HG03469 (cell line): ENCODE results near the gene TBX2.

Experiments
- ATAC-seq: cut with Tn5 transposase; IDR thresholded peaks from one replicate; pipeline ENCODE4 v1.9.1; 2021; ENCODE audit warnings: mild to moderate bottlenecking, moderate library complexity, moderate number of reproducible peaks; ENCODE audit not compliant: unreplicated experiment

TBX2 gene

DNA sequence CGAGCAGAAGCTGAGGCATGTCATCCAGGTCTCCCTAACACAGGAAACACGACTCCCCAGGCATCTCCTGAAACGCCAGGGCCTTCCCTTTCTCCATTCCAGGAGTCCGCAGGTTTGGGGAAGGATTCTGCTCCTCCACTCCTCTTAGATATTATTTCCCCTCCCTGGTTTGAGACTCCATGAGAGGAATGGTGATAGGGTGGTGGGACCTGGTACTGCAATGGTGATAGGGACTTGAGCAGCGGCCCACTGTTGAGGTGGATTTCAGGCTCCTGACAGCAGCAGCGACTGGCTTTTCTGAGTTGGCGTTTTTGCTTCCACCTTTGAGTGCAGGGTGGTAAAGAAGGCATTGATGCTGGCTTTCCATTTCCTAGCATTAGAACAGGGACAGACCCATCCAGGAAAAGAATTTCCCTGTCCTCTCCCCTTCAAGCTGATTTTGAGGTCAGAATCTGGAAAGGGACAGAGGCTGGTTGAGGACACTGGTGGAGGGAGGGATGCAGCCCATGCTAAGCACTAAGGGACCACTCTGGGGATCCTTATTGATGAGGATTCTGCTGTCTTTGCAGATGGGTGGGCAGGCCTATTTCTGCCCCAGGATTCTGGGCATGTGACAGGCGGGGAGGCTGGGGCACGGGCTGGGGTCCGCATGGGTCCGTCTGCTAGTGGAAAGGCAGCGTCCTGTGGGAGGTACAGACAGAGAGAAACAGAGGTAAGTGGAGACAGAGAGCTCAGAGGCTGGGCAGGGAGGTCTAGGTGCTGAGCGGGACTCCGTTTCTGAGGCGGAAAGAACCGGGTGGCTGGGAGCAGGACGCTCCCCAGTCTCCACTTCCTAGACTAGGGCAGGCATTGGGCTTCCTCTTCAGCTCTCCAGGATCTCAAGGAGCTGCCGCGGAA, 51.2 kb downstream of the TBX2 start:
- no peak for ATAC-seq

DNA sequence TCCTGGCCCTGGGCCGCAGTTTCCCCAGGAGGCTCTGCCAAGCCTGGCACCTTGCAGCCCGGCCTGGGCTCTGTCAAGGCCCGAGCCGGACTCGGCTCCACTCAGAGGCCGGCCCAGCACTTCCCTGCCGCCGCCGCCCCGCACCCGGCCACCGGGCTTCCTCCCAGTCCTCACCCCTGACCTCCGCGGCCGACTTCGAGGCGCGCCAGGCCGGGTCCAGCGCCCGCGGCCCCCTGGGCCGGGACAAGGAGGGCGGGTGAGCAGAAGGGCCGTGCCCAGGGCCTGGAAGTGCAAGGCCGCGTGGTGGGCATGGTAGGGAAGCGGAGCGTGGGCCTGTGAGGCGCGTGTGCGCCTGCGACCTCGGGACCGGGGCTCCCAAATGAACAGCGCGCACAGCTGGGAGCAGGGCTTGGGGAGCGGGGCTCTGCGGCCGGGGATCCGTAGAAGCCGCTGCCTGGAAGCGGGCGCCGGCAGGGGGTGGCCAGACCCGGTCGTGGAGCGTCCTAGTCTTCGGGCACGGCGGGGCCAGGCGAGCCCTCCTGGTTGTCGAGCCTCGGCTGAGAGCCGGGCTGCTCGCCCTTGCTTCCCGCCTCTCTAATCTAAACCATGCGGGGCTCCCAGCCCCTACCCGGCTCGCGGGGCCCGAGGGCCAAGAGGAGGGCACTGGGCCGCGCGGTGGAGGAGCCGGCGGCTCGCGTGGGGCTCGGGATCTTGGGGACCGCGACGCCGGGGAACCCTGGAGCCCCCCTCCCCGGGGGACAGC, 52.1 kb downstream of the TBX2 start:
- ATAC-seq = no peak

DNA sequence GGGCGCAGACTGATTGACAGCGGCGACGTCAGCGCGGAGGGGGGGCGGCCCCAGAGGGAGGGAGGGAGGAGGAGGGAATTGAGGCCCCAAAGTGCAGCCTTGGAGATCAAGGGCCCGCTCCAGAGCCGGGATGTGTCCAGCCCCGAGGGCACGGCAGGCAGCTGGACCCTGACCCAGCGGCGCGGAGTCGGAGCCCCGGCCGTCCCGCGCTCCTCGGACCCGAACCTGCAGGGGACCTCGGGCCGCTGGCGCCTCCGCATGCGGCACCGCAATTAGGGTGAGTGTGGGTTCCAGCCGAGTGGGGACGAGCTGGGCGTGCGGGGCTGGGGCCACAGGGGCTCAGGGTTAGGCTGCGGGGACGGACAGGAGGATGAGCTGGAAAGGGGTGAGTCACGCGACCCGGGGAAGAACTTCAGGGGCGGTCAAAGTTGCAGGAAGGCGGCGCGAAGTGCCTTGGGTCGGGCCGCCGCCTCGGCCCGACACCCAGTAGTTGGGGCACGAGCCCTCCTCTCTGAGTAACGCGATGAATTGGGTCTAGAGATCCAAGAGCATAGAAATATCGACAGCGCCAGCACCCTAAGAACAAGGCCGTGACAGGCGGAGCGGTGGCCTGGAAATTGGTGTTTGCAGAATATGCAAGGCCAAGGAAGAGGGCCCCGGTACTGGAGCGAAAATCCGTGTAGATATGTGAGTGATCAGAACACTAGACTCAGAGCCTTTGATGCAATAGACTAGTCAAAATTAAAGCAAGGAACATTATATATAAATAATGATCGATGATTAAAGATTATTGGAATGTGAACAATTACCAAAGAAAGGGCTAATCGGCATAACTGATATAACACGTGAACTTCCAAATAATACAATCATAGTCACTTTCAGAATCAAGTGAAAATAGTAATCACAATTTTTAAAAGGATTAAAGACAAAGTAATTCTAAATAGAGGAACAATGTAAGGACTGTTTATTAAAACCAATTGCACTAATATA, 53.0 kb downstream of the TBX2 start, which contains the start of gene TBX4:
Gene TBX4, plus strand, starts transcription at position 122 of the 990 bp plus-strand sequence. CDS start 4,069 bp downstream, outside the sequence.
- ATAC-seq = no peak

DNA sequence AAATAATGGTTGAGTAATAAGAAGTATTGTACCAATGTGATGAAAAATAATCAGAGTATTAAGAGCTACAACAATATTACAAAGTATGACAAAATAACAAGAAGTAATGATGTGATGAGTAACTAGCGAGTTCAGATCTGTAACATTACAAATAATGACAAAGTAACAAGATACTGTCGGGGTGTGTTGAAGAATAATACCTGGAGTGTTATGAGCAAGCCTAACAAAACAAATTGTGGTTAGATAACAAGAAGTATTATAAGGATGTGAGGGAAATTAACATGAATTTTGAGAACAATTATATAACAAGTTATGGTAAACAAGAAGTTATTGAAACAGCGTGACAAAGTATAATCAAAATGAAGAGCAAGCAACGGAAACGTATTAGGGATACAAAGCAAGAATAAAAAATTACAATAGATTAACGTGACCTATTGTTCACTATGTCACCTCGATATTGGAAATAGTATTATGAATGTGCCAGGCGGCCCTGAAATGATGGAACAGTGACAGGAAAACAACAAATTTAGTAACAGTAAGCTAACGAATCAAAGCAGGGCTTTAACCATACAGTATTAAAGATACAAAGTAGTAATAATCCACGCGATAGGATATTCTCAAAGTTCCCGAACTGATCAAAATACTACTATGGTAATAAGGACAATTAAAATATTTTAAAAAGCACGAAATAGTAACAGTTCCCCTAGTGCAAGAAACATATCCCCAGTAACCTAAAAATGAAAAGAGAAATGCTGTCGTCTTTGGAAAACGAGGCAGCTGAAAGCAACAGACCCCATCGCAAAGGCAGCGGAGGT, 54.1 kb downstream of the TBX2 start:
- ATAC-seq = no peak

DNA sequence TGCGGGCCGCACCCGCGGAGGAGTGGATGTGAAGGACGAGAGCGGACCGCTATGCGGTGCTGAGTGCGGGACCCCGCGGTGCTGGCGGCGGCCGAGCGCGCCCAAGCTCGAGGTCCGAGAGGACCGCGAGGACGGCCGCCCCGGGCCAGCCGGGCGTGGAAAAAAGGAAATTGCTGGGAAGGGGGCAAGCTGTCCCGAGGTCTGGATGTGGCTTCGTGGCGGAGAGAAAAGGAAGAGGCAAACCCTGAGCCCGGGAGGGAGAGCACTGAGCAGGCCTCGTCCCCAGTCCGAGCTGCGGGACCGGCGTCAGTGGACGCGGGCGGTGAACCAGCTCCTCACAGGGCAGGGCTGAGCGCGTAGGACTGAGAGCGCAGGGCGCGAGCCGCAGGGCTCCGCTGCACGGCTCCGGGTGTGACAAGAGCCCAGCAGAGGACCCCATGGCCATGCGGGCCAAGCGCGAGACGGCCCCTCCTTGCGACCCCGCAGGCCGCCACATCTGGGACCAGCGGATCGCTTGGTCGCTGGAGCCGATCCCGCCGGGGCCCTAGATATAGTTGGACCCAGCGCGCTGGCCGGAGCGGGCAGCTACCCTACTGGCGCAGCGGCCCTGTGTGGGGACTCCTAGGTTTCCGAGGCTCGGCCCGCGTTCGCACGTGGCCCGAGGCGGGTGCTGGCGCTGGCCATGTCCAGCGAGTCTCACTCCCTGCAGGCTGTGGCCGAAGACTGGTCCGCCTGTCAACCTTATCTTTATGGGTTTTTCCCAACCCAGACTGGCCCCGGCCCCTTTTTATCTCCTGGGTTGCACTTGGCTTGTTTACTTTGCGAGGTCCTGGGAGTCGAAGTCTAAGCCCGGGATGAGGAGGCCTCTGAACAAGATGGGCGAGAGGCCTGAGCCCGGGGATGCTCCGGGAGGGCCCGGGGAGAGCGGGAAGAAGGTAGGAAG, 55.0 kb downstream of the TBX2 start:
- no peak for ATAC-seq

DNA sequence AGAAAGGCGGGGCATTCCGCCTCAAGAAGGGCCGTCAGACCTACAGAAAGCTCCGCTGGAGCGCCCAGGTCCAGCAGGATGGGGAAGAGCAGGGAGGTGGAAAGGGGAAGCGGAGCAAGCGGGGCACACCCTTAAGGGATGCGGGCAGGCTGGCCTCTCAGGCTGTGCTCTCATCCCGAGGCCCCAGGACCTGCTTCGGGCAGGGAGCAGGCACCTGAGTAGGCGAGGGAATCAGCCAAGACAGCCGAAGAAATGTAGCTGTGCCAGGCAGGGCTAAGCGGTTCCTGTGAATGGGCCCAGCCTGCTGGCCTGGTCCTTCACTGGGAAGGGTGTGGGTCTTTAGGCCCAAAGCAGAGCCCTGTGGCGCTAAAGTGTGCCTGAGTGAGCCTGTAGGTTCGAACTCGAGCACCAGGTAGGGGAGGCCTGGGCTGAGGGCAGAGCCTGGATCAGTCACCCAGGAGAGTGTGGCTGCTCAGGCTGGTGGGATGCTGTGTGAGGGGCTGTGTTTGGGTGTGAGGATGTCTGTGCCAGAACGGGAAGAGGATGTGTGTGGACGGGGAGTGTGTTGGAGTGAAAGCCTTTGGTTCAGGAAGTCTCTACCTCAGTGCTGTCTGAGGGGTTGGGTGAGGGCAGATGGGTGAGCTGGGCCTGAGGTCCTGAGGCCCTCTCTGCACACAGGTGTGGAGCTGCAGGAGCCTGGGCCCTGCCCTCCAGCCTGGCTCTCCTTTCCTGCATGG, 55.8 kb downstream of the TBX2 start:
- ATAC-seq = no peak

DNA sequence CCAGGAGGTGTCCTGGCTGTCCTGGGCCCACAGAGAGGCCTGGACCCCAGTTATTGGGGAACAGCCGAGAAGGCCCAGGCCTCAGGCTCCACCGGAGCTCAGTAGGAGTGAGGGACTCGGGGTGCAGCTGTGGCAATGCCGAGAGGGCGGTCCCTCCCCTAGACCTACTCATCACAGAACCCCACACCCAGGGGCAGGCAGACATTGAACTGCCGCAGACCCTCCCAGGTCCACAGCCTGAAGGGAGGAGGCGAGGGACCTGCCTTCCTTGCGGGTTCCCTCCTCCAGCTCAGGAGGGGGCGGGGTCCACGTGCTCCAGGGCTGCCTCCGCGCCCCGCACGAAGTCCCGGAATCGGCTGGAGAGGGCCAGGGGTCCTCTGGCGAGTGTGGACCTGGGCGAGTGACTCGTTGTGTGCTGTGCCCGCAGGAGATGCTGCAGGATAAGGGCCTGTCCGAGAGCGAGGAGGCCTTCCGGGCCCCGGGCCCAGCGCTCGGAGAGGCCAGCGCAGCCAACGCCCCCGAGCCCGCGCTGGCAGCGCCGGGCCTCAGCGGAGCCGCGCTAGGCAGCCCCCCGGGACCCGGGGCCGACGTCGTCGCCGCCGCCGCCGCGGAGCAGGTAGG, 56.5 kb downstream of the TBX2 start:
- ATAC-seq = no peak

DNA sequence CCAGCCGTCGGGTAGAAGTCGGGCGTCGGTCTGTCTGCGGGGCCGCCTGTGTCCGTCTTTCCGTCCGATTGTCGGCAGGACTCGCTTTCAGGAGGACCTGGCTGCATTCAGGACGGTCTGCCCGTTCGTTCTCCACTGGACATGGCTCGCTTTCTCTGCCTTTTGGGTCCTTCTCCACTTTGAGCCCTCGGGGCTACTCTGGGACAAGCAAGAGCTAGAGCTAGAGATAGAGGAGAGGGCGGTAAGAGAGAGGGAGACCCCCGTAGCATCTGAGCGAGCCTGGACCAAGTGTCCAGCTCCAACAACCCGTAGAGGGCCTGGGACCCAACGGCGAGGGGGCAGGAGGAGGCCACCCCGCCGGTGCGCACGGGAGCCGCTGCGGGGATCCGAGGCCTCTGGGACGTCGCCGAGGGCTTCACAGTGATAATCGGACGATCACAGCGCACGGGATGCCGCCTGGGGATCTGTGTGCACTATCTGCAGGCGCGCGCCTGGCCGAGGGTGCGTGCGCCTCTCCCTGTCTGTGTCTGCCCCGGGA, 57.1 kb downstream of the TBX2 start:
- ATAC-seq = no peak

DNA sequence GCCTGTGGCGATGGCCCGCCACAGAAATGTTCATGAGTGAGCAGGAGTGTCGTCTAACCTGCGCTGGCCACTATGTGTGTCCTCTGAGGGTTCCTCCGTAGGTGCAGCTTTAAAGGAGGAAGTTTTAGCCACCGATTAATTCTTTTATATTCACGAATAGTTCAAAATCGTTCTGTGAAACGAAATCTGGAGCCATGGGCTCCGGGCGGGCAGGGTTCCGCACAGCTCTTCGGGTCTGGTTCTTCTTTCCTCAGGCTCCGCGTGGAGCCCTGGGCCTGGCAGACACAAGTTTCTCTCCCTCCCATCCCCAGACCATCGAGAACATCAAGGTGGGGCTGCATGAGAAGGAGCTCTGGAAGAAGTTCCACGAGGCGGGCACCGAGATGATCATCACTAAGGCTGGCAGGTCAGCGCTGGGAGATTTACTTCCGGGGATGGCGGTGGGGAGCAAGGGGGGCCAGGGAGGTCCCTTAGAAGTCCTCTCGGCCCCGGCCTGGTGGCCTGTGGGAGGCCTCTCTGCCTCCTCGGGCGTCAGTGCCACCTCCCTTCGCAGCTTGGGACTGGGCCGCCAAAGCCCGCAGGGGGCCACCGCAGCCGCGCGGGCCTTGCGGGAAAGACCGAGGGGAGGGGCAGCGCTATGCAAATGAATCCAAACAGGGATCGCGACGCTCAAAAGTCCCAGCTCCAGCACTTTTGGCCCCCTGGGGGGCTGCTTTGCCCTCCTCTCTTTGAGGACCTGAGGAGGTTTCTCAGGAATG, 57.8 kb downstream of the TBX2 start:
- no peak for ATAC-seq

DNA sequence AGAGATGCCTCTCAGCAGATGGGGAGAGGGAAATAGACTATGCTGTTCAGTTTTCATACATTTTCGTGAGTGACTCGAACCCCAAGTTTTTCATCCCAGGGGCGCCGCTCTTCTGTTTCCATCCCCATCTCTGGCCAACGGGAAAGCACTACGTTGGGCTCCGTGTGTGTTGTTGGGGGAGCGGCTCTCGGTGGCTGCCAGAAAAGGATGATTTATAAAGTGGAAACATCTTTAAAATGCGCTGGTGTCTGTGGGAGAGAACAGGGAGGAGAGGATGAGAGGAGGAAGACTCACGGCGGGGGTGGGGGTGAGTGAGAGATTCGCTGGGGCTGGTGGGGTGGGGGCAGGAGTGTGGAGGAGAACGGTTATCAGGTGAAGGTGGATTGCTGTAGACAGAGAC, 58.4 kb downstream of the TBX2 start:
- ATAC-seq = no peak

DNA sequence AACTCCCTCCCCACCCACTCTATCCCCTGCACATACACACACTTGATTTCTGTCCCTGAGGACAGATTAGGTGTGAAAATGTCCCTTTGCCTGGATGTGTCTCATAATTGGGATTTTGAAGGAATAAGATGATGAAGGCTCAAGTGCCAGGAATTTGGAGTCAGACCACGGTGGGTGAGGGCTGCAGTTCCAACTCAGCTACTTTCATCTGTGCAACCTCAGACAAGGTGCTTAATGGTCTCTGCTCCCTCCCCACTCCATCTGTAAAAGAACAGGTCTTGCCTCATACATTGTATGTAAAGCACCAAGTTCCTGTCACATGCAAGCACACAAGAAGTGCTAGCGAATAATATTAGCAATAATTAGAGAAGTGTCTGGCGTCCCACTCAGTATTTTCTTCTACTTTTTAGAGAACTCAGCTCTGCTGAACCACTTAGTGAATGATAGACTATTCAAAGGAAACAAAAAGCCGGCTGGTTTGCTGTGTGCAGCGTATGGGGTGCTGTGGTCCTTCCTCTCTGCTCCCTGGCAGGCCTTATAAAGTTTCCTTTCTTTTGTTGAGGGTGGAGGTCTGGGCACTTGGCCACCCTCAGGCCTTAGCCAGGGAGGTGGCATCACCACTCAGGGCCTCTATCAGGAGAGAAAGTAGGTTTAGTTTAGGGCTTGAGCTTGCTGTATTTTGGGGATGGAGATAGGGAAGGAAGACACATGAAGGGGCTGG, 58.9 kb downstream of the TBX2 start:
- ATAC-seq = no peak
